Measurements from ENCODE around the gene ZNF608.

DNA sequence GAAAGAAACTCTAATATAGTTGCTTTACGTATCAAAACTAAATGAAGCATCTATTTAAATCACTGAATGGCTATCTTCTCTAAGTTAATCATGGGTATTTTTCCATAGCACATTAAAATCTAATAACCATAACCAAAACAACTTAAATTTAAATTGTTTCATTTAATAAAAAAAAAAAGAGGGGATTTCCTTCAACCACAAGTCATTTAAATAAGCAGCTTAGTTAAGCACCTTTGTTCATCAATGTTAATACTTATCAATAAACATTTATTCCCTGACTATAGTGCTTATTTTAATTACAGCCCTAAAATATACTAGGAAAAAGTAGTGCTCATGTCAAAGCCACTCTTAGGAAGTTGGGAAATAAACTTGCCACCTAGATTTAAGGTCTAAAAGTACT lies 30.3 kb downstream of the ZNF608 start:
- TF ChIP-seq CTCF (IDR thresholded peaks at IDR 0.05) = no peak
- no peak for TF ChIP-seq POLR2A (IDR thresholded peaks at IDR 0.05; ENCODE audit: low read depth)
- no peak for TF ChIP-seq POLR2AphosphoS5 (IDR thresholded peaks at IDR 0.05)
- no peak for TF ChIP-seq EP300 (IDR thresholded peaks at IDR 0.05)
